GM21723 (cell line): ENCODE measurements around the gene SLC25A6.
"Not testable (repeated sequence)": the region's sequence is repeated elsewhere in the genome, so short reads cannot be mapped to it uniquely, and the experiment has no call there.

Experiments
- ATAC-seq: cut with Tn5 transposase; IDR thresholded peaks from one replicate; pipeline ENCODE4 v1.9.1; 2021; ENCODE audit warnings: mild to moderate bottlenecking, moderate library complexity; ENCODE audit not compliant: unreplicated experiment

Gene SLC25A6

GRCh38 chrX:1391707-1392375 is at the start of gene SLC25A6:
TSS of gene SLC25A6 (minus strand) at chrX:1392113. CDS start at chrX:1392009, 104 bp downstream.
- peak; percentile 94 for ATAC-seq

DNA sequence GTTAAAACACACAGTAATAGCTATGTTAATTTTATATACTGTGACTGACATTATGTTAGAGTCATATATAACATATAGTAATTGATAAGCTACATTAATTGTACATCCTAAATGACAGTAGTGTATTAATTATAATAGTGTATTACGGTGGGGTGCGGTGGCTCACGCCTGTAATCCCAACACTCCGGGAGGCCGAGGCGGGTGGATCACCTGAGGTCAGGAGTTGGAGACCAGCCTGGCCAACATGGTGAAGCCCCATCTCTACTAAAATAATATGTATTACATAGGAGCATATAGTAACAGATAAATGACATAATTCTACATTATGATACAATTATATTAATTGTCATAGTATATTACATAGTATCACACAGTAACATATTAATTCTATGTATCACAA is 48.6 kb upstream of the SLC25A6 start:
- no peak for ATAC-seq

DNA sequence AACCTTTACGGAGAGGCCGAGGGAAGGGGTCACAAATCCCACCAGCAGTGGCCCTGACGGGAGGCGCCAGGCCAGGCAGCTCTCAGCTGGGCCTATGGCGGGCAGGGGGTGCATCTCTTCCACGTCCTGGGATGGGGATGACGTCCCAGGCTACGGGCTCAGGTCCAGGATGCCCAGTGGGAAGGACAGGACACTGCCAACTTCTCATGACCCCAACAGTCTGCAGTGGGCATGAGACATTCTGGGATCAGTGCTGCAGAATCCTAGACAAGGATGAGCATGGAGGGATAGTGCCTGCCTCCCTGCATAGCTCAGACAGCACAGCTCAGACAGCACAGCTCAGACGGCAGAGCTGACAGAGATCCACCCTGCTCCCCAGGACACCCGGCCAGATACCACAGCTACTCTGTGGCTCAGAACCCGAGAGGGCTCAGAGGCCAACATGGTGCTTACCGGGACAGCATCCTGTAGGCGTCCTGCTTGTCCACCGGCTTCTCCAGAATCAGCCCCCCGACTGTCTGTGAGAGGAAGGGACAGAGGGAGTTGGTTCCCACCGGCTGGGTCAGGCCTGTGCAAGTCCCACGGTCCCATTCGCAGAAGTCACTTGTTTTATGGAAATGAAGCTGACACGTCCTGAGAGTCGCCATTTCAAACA is 43.5 kb upstream of the SLC25A6 start:
- ATAC-seq = no peak

- no peak for ATAC-seq
Observed at GRCh38 chrX:1434871-1435240, 42.9 kb upstream of the SLC25A6 start.

- no peak for ATAC-seq
Observed at GRCh38 chrX:1433646-1434357, 41.9 kb upstream of the SLC25A6 start.

DNA sequence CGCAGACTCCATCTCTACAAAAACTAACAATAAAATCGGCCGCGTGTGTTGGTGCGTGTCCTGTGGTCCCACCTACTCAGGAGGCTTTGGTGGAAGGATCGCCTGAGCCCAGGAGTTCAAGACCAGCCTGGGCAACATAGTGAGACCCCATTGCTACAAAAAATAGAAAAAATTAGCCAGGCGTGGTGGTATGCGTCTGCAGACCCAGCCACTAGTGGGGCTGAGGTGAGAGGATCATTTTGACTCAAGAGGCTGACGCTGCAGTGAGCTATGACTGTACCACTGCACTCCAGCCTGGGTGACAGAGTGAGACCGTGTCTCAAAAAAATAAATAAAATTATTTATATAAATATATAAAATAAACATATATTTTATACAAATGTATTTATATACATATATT is 38.5 kb upstream of the SLC25A6 start:
- no peak for ATAC-seq

- no peak for ATAC-seq
Observed at GRCh38 chrX:1427756-1428155, 35.8 kb upstream of the SLC25A6 start.

- ATAC-seq = not testable (repeated sequence)
Observed at GRCh38 chrX:1426321-1426720, 34.4 kb upstream of the SLC25A6 start.

GRCh38 chrX:1425381-1425780 is 33.5 kb upstream of the SLC25A6 start:
- no peak for ATAC-seq

GRCh38 chrX:1424147-1424851 is 32.4 kb upstream of the SLC25A6 start:
- no peak for ATAC-seq

GRCh38 chrX:1423215-1423614 is 31.3 kb upstream of the SLC25A6 start:
- ATAC-seq = no peak

- no peak for ATAC-seq
Observed at GRCh38 chrX:1422135-1422465, 30.2 kb upstream of the SLC25A6 start.

DNA sequence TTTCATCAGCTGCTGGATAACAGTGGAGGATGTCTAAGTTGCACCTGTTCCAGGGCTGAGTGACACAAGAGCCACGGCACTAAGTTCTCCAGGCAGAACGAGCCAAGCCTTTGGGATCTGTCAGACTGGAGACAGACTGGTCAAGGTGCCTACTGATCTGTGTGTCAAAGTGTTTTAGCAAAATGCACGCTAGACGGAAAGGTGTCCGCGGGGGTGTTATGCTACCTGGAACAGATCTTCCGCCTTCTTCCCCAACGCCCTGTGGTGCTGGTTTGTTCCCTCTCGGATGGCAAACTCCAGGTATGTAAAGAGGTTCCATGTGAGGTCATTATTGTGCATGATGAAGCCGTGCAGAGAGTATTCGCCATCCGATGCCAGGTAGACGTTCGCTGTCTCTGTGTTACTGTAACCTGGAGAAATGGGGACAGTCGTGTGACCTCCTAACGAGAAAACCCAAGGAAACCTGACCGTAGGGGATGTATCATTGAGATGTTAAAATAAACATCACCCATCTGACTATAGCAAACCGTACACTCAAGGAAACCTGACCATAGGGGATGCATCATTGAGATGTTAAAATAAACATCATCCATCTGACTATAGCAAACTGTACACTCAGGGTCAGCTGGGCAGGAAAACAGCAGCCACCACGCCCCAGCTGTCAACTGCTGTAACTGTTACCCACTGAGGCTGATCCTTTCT is 29.7 kb upstream of the SLC25A6 start:
- ATAC-seq = no peak

GRCh38 chrX:1420371-1420770 is 28.5 kb upstream of the SLC25A6 start:
- no peak for ATAC-seq

- ATAC-seq = no peak
Observed at GRCh38 chrX:1419545-1420355, 27.8 kb upstream of the SLC25A6 start.

DNA sequence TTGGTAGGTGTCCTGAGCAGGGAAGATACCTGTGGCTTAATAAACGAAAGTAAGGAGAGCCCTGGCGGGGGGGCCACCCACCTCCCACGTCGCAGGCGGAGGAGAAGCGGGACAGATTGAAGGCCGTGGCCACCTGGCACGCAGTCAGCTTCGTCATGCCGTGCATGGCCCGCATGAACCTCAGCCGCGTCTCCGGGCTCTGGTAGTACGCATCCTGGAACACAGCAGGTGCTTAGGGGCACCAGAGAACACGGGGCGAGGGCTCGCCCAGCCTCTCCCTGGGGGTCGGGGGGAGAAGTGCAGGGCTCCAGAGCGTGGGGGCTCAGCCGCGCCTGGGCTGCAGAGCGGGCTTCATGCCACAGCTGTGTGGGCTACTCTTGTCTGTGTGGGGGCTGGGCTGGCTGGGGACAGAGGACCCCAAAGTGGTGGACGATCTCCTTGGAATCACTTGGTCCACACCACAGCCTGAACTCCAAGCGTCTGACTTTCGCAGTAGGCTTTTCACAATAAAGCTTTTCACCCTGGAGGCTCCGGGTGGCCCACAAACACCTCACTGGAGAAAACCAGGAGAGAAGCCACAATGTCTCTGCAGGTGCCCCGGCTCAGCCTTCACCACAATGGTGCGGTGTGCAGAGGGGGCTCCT is 27.1 kb upstream of the SLC25A6 start:
- no peak for ATAC-seq

- ATAC-seq = no peak
Observed at GRCh38 chrX:1417921-1418771, 26.2 kb upstream of the SLC25A6 start.

GRCh38 chrX:1416965-1417760 is 25.2 kb upstream of the SLC25A6 start:
- no peak for ATAC-seq
